ENCODE data around the gene HRH3. TPM values are rescaled to one million over a fixed set of nuclear protein-coding genes. Genes with fewer than 3 reads are reported as not detected.

The HRH3 gene
- total RNA-seq, 4 donors from 2014 or later = not detected

DNA sequence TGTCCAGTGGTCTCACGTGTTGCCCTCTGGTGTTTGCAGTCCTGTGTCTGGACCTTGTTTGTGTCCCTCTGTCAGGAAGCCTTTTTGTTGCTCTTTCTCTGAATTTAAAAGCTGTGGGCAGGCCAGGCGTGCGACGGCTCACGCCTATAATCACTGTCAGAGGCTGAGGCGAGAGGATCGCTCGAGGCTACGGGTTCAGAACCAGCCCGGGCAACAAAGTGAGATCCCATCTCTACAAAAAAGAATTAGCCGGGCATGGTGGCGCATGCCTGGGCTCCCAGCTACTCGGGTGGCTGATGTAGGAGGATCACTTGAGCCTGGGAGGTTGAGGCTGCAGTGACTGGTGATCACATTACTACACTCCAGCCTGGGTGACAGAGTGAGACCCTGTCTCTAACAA lies 46.8 kb upstream of the HRH3 start:
- Histone ChIP-seq H3K27me3 (no peaks in the 10 kb centered on the region), H3K9me3 (no peaks in the 10 kb centered on the region), H3K27ac (peak overlapping the region; percentile 43), H3K4me1 (peaks cover 13% of the 10 kb centered on the region), H3K36me3 (peaks cover 57% of the 10 kb centered on the region), H3K4me3 (no peak overlapping the region)
- no peak for DNase-seq (ENCODE audit: low spot score in 2 of 2)
- TF ChIP-seq, protein P1, sequence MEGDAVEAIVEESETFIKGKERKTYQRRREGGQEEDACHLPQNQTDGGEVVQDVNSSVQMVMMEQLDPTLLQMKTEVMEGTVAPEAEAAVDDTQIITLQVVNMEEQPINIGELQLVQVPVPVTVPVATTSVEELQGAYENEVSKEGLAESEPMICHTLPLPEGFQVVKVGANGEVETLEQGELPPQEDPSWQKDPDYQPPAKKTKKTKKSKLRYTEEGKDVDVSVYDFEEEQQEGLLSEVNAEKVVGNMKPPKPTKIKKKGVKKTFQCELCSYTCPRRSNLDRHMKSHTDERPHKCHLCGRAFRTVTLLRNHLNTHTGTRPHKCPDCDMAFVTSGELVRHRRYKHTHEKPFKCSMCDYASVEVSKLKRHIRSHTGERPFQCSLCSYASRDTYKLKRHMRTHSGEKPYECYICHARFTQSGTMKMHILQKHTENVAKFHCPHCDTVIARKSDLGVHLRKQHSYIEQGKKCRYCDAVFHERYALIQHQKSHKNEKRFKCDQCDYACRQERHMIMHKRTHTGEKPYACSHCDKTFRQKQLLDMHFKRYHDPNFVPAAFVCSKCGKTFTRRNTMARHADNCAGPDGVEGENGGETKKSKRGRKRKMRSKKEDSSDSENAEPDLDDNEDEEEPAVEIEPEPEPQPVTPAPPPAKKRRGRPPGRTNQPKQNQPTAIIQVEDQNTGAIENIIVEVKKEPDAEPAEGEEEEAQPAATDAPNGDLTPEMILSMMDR (IDR thresholded peaks at IDR 0.05) = no peak
- TF ChIP-seq POLR2AphosphoS5 (IDR thresholded peaks at IDR 0.05) = no peak
- no peak for TF ChIP-seq EP300 (IDR thresholded peaks at IDR 0.05)
- TF ChIP-seq POLR2A (IDR thresholded peaks at IDR 0.05) = no peak
- WGBS = 69% methylated on average over 13 of the region's 13 CpGs

DNA sequence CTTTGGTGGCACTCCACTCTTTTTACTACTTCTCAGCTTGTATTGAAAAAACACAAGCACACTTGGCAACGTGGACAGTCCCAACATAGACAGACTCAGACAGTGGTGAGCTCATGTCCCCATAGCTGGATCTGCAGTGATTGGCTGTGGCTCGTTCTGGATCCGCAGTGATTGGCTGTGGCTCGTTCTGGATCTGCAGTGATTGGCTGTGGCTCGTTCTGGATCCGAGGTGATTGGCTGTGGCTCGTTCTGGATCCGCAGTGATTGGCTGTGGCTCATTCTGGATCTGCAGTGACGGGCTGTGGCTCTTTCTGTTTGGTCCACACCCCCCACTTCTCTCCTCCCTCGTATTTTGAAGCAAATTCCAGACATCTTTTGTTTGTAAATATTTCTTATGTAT lies 46.3 kb upstream of the HRH3 start:
- Histone ChIP-seq H3K27me3 (no peaks in the 10 kb centered on the region), H3K4me1 (peaks cover 13% of the 10 kb centered on the region), H3K9me3 (no peaks in the 10 kb centered on the region), H3K27ac (peak overlapping the region; percentile 43), H3K36me3 (peaks cover 56% of the 10 kb centered on the region), H3K4me3 (no peak overlapping the region)
- 93% methylated on average over 10 of the region's 10 CpGs for WGBS
- no peak for DNase-seq (ENCODE audit: low spot score in 2 of 2)
- TF ChIP-seq POLR2AphosphoS5 (IDR thresholded peaks at IDR 0.05) (no peak), POLR2A (IDR thresholded peaks at IDR 0.05) (no peak), EP300 (IDR thresholded peaks at IDR 0.05) (no peak)
- TF ChIP-seq, protein P1 (IDR thresholded peaks at IDR 0.05) = no peak

DNA sequence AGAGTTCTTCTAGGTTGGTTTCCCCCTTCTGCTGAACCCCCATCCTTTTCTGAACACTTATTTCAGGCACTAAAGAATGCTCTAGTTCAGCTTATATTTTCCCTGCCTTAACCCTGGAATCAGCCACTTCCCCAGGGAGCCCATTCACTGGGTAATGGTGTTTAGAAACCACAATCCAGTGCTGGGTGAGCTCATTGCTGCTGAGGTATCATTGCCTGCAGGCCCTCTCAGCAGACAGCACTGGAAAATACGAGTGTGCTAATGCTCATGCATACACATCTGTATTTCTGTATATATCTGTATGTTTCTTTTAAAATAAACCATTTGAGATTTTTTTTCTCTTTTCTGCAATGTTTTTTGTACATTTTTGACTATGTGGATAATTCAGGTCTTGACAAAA lies 45.3 kb upstream of the HRH3 start:
- Histone ChIP-seq H3K4me1 (peaks cover 13% of the 10 kb centered on the region), H3K36me3 (peaks cover 64% of the 10 kb centered on the region), H3K27ac (no peak overlapping the region), H3K4me3 (no peak overlapping the region), H3K9me3 (no peaks in the 10 kb centered on the region), H3K27me3 (no peaks in the 10 kb centered on the region)
- TF ChIP-seq, protein P1 (IDR thresholded peaks at IDR 0.05) = no peak
- no peak for TF ChIP-seq POLR2AphosphoS5 (IDR thresholded peaks at IDR 0.05)
- no peak for TF ChIP-seq POLR2A (IDR thresholded peaks at IDR 0.05)
- no peak for TF ChIP-seq EP300 (IDR thresholded peaks at IDR 0.05)
- WGBS = 93% methylated on average over 1 of the region's 1 CpG
- DNase-seq (ENCODE audit: low spot score in 2 of 2) = no peak

DNA sequence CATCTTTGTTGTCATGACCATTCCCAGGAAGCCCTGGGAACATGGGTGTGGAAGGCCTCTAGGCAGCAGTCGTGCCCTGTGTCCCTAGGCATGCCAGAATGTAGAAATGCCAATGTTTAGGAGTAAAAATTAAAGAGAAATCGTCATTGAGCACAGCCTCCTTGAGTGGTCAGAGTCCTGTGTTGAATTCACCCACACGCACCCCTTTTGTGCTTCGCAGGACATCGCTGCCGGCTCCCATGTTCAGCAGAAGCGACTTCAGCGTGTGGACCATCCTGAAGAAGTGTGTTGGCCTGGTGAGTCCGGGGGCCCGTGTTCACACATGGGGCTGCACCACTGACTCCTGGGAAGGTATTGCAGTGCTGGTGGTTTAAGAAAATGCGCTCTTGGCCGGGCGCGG lies 43.3 kb upstream of the HRH3 start:
- H3K9me3 ChIP-seq = no peaks in the 10 kb centered on the region
- no peak for DNase-seq (ENCODE audit: low spot score in 2 of 2)
- WGBS = 87% methylated on average over 10 of the region's 14 CpGs
- TF ChIP-seq, protein P1 (IDR thresholded peaks at IDR 0.05) = no peak
- no peak for TF ChIP-seq EP300 (IDR thresholded peaks at IDR 0.05)
- H3K27ac ChIP-seq = no peak overlapping the region
- no peak overlapping the region for H3K4me3 ChIP-seq
- no peaks in the 10 kb centered on the region for H3K27me3 ChIP-seq
- H3K4me1 ChIP-seq = peaks cover 13% of the 10 kb centered on the region
- H3K36me3 ChIP-seq = peaks cover 81% of the 10 kb centered on the region

DNA sequence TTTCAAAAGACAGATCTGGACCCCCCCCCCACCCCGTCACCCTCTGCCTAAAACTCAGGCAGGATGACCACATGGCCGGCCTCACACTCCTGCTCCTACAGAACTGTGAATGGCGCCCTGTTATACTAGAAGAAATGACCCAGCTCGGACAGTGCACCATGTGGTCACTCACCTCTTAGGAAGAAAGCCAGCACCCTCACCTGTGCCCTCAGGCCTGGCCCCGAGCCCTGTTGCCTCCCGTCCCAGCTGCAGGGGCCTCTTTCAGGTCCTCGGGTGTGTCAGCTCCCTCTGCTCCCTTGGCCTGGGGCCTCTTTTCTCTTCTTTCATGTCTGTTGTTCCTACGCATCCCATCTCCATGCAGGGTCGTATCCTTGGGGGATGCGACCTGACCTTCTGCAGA lies 42.0 kb upstream of the HRH3 start:
- Histone ChIP-seq H3K9me3 (no peaks in the 10 kb centered on the region), H3K36me3 (peaks cover 93% of the 10 kb centered on the region), H3K27ac (no peak overlapping the region), H3K4me3 (no peak overlapping the region), H3K4me1 (peaks cover 6% of the 10 kb centered on the region), H3K27me3 (no peaks in the 10 kb centered on the region)
- DNase-seq (ENCODE audit: low spot score in 2 of 2) = no peak
- TF ChIP-seq POLR2A (IDR thresholded peaks at IDR 0.05) (no peak), POLR2AphosphoS5 (IDR thresholded peaks at IDR 0.05) (no peak), EP300 (IDR thresholded peaks at IDR 0.05) (no peak)
- TF ChIP-seq, protein P1 (IDR thresholded peaks at IDR 0.05) = no peak
- 84% methylated on average over 7 of the region's 10 CpGs for WGBS

Data from suprapubic skin (tissue), 4 donors.